Left ventricle myocardium superior (tissue), 1 donor: ENCODE results near the gene SMIM7. TPM values are rescaled to one million over a fixed set of nuclear protein-coding genes. Genes with fewer than 3 reads are reported as not detected.
A peak's percentile ranks its signal among the peaks of the same experiment; 100 is the strongest.
"Not testable (repeated sequence)": the region's sequence is repeated elsewhere in the genome, so short reads cannot be mapped to it uniquely, and the experiment has no call there.

Experiments
- ATAC-seq: fragments of 200-7000 bp; cut with Tn5 transposase; one replicate; pipeline ENCODE4 v1.9.1; 2020; ENCODE audit warnings: mild to moderate bottlenecking, moderate library complexity
- DNase-seq: peaks from one replicate; pipeline ENCODE4 v3.0.0-alpha.2; 2020
- intact Hi-C: fragments of 100-400 bp; cut with micrococcal nuclease; formaldehyde crosslinking; loops from one replicate; pipeline ENCODE4 v1.11.0; 2022
- total RNA-seq: library from RNA; stranded (reverse); fragmentation: NEBNext Ultra II Directional; extraction: Animal tissue kit (Norgen Biotek cat#: 25700); gene quantifications from one replicate; pipeline ENCODE4 v1.2.1, GENCODE V29; 2021
- donor health status: DM: no; HTN: yes; CAD: no; lungs with severe emphysema.

Gene SMIM7
- total RNA-seq, 1 donor from 2014 or later = 32.5 TPM

DNA sequence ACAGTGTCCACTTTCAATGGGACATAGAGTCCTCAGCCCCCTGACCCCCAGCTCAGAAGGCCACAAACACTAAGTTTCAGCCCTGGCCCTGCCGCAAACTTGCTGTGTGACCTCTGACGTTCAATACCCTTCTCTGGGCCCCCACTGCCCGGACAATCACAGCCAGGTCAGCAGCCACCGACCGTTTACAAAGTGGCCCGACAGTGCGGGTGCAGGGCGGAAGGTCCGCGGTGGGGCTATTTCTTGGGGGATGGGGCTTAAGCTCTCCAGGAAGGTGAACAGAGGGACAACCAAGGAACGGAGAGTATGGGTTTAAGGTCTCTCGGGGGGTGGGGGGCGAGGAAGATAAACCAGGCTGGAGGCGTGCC is 496 bp downstream of the SMIM7 start:
- no peak for ATAC-seq
- intact Hi-C loops = no loop called here
- no peak for DNase-seq

GRCh38 chr19:16657384-16657783 is 2.6 kb downstream of the SMIM7 start:
- intact Hi-C loops = no loop called here
- ATAC-seq (no peak), DNase-seq (no peak)

GRCh38 chr19:16655727-16656126 is 4.2 kb downstream of the SMIM7 start:
- no peak for DNase-seq
- intact Hi-C loops = no loop called here
- no peak for ATAC-seq

GRCh38 chr19:16654627-16655026 is 5.3 kb downstream of the SMIM7 start:
- DNase-seq (no peak), ATAC-seq (no peak)
- intact Hi-C loops = no loop called here

- no peak for ATAC-seq
Measured at GRCh38 chr19:16654140-16654539, 5.8 kb downstream of the SMIM7 start.

GRCh38 chr19:16652854-16653253 is 7.1 kb downstream of the SMIM7 start:
- DNase-seq = no peak
- no peak for ATAC-seq
- intact Hi-C loops = no loop called here

More at GRCh38 chr19:16654140-16654539, 5.8 kb downstream of the SMIM7 start:
- no peak for DNase-seq
- intact Hi-C loops = no loop called here

DNA sequence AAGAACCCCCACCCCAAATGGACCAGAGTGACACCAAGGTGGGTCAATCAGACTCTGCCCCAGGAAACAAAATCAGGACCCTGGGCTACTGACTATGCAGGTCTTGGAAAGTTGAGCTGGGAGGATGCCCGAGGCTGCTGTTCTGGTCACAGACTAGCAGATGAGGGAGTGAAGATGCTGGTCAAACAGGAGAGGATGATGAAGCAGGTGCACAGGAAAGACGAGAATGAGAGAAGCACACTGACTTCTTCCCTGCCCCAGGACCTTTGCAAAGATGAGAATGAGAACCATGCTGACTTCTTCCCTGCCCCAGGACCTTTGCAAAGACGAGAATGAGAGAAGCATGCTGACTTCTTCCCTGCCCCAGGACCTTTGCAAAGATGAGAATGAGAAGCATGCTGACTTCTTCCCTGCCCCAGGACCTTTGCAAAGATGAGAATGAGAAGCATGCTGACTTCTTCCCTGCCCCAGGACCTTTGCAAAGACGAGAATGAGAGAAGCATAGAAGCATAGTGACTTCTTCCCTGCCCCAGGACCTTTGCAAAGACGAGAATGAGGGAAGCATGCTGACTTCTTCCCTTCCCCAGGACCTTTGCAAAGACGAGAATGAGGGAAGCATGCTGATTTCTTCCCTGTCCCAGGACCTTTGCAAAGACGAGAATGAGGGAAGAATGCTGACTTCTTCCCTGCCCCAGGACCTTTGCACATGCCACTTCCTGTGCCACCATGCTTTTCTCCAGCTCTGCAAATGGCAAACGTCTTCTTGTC is 8.3 kb downstream of the SMIM7 start:
- intact Hi-C loops, DNase-seq, ATAC-seq: not testable (repeated sequence)

GRCh38 chr19:16650821-16651220 is 9.1 kb downstream of the SMIM7 start:
- intact Hi-C loops = no loop called here
- DNase-seq (no peak), ATAC-seq (no peak)

DNA sequence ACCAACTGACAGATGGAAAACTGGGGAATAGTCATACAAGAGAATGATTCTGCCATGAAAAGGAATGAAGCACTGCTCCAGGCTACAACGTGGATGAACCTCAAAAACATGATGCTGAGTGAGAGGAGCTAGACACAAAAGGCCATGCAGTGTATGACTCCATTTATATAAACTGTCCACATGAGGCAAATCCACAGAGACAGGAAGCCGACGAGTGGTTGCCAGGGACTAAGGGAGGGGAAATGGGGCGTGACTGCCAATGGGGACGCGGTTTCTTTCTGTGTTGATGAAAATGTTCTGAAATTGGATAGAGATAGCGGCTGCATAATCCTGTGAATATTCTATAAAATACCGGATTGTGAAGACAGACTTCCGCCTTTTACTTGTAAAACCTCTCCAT is 10.2 kb downstream of the SMIM7 start:
- DNase-seq (no peak), ATAC-seq (peak; percentile 72)
- intact Hi-C loops = no loop called here

DNA sequence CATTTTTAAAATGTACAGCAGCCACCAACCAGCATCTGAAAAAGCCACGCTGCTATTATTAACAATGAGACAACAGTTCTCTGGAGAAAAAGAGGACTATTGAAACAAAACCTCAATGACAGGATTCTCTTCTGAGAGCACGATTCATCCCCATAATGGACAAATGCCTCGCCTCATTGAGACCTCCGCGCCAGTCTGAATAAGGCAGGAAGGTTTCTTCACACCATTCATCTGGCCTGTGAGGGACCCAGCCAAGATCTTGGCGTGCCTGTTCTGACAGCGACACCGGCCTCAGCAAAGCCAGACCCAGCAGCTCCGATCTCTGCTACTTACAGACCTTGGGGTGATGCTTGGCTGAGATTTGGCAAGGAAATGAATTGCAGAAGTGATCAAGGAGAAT is 14.8 kb downstream of the SMIM7 start:
- ATAC-seq (no peak), DNase-seq (no peak)

DNA sequence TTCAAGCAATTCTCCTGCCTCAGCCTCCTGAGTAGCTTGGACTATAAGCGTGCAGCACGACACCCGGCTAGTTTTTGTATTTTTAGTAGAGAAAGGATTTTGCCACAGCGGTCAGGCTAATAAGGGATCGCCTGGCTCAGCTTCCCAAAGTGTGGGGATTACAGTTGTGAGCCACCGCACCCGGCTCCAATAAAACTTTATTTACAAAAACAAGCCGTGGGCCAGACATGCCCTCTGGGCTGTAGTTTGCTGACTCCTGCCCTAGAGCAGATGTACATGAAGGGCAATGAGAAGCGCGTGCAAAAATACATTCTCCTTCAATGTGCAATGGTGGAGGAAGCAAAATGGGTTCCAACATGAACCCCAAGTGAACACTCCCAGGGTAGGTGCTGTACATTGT is 18.2 kb downstream of the SMIM7 start:
- ATAC-seq (no peak), DNase-seq (no peak)
- intact Hi-C loops = no loop called here

More for the DNA sequence above, 14.8 kb downstream of the SMIM7 start:
- intact Hi-C loops = no loop called here

GRCh38 chr19:16640951-16641350 is 19.0 kb downstream of the SMIM7 start:
- peak; percentile 48 for ATAC-seq
- intact Hi-C loops = no loop called here

DNA sequence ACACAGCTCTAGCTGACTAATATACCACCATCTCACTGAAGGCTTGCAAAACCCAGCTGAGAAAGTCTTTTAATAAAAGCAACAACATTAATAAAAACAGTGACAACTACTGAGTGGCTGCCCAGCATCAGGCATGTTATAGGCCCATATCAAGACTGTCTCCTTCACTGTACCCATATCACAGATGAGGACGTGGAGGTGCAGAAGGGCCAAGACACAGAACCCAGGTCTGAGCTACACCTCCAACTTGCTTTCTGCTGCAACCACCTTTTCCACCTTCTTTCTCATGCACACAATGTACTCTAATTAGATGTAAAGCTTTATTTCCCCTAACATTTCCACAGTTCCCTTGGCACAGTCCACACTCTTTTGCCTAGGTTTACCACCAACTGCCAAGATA is 21.3 kb downstream of the SMIM7 start:
- intact Hi-C loops = no loop called here
- DNase-seq (no peak), ATAC-seq (no peak)

More at GRCh38 chr19:16640951-16641350, 19.0 kb downstream of the SMIM7 start:
- no peak for DNase-seq

- no peak for ATAC-seq
- DNase-seq = no peak
- intact Hi-C loops = no loop called here
Measured at GRCh38 chr19:16637535-16637934, 22.4 kb downstream of the SMIM7 start.

GRCh38 chr19:16631465-16631864 is 28.5 kb downstream of the SMIM7 start:
- no peak for DNase-seq
- no peak for ATAC-seq
- intact Hi-C loops = no loop called here

- intact Hi-C loops = no loop called here
- DNase-seq (peak; percentile 64), ATAC-seq (peak; percentile 34)
Measured at GRCh38 chr19:16628984-16629691, 30.8 kb downstream of the SMIM7 start.

DNA sequence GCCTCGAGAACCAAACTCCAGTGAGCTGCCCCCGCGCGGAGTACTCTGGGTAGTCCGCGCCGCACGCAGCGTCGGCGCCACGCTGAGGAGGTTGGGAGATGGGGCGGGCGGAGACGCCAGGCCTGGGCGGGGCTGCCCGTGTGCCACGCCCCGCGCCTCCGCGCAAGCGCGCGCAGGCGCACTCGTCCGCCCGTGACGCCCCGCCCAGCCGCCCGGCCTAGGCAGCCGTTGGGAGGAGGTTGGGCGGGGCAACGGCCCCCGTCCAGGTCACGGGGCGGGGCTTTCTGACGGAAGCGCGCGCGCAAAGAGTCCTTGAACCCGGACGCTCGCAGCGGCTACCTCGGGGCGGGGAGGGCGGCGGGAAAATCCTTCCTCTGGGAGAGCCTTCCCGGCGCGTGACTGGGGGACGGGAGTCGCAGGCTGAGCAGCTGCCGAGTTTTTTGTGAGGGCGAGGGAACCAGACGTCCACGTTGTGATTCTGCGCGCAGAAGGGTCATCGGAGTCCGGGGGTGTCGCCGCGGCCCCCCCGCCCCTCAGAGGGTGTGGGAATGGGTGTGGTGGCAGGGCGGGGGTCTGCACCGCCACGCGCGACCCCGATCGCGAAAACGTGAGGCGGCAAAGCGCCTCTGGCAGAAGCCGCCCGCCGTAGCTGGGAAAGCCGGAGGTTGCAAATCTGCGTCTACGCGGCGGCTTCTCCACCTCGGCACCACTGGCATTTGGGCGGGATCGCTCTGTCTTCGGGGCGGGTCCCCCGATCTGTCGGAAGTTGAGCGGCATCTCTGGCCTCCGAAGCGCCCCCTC is 31.6 kb downstream of the SMIM7 start, which contains the start of gene MED26:
TSS of gene MED26 (minus strand) at position 22 of the 801 bp plus-strand sequence. CDS start 261 bp downstream, outside the sequence.
- peak; percentile 92 for ATAC-seq
- peak; percentile 98 for DNase-seq
- intact Hi-C loops = no loop called here

DNA sequence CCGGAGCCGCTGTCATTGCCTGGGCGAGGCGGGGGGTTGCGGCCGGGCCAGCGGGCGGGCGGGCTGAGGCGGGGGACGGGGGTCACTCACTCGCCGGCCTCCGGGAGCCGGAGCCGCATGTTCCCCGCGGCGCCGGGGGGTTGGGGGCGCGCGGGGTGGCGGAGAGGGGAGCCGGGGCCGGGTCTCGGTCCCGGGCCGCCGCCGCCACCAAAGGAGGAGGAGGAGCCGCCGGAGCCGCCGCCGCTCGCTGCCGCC is 32.1 kb downstream of the SMIM7 start:
- intact Hi-C loops = no loop called here
- DNase-seq = no peak
- no peak for ATAC-seq

GRCh38 chr19:16627193-16627927 is 32.6 kb downstream of the SMIM7 start:
- intact Hi-C loops = no loop called here
- DNase-seq (peak; percentile 47), ATAC-seq (no peak)
